Glomerular endothelial cell (primary cell): ENCODE data around the gene IGFLR1. TPM values are rescaled to one million over a fixed set of nuclear protein-coding genes. Genes with fewer than 3 reads are reported as not detected.
"Not testable (repeated sequence)": the region's sequence is repeated elsewhere in the genome, so short reads cannot be mapped to it uniquely, and the experiment has no call there.

ENCODE experiments used
- DNase-seq: peaks from one replicate; pipeline ENCODE4 v3.0.0-alpha.2; 2011; ENCODE audit warnings: low read depth, low spot score; ENCODE audit errors: extremely low read depth
- total RNA-seq: library from RNA; depleted of rRNA; stranded (reverse); fragments of >200 nt; gene quantifications from 2 replicates; pipeline ENCODE4 v1.2.3, GENCODE V29; 2015

The IGFLR1 gene
- total RNA-seq, 1 donor from 2014 or later = 3.2 TPM

DNA sequence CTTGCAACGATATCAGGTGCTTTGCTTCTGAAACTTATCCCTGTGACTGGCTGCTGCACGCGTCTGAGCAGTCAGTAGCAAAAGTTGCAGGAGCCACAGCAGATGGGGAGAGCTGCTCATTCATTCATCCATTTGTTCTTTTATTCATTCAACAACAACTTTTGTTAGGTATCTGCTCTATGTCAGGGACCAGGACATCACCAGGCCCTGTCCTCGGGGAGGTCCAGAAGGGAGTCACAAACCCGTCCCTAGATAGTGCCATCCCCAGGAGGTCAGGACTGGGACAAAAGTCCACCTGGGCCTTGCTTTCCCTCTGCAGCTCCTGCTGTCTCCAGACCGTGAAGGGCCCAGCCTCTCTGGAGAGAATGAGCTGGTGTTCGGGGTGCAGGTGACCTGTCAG, 35.7 kb upstream of the IGFLR1 start:
- DNase-seq = no peak

DNA sequence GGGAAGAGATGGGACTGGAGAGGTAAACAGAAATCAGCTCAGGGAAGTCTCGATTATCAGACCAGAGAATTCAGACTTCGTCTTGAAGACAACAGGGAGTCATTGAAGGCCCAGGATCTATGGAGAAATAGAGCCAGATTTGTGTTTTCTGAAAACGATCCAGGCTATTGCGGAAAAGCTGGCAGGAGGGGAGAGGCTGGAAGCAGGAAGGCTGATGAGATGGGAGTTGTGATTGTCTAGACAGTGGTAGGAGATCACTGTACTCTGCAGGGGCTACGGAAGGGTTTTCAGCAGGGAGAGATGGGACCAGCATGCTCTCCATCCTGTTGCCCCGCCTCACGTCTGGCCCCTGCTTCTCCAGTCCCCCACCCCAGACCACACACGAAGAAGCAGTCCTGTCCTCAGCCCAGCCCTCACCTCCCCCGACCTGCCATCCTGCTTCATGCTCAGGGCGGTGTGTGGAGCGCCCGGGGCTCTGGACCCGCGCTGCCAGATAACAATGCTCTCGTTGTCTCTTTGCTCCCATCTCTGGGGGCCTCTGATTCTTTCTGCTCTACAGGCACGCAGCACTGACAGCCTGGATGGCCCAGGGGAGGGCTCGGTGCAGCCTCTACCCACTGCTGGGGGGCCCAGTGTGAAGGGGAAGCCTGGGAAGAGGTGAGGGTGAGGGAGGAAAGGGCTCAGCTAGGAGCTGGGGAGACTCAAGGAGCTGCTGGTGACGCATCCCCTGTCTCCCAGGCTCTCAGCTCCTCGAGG, 35.0 kb upstream of the IGFLR1 start:
- no peak for DNase-seq

GRCh38 chr19:35776102-35776788, 34.0 kb upstream of the IGFLR1 start:
- DNase-seq = no peak

DNA sequence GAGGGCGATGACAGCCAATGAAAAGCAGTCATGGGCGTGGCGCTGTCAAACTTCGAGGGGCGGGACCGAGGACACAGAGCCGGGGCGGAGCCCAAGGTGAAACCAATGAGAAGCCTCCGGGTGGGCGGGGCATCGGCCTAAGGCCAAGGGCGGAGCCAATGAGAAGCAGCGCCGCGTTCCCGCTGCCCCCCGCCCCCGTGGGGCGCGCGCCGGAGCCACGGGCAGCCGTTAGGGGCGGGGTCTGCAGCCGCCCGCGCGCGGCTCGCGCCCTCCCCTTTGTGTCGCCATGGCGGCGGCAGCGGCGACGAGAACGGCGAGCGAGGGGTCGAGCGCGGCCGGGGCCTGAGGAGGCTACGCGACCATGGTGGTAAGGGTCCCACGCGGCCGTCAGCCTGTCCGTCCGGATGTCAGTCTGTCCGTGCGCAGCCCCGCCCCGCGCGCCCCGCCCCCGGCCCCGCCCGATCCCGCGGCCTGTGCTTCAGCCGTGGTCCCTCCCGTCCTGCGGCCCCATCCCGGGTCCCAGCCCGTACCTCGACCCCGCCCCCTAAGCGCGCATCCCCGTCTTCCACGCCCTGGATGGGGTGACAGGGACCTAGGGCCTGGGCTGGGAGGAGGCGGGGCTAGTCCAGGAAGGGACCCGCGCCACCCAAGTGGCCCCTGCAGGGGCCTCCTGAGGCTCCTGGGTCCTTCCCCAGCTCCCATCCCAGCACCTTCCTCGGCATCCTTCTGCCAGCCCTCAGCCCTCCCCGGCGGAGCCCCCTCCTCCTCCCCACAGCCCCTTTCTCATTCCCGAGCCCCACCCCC, 33.2 kb upstream of the IGFLR1 start, which contains the start of gene ARHGAP33:
Gene ARHGAP33 (plus strand): TSS at position 267 of the 804 bp plus-strand sequence. CDS start 95 bp downstream, at position 362.
- DNase-seq = peak; percentile 80

- no peak for DNase-seq
These were observed 32.7 kb upstream of the IGFLR1 start for GRCh38 chr19:35775046-35775297.

DNA sequence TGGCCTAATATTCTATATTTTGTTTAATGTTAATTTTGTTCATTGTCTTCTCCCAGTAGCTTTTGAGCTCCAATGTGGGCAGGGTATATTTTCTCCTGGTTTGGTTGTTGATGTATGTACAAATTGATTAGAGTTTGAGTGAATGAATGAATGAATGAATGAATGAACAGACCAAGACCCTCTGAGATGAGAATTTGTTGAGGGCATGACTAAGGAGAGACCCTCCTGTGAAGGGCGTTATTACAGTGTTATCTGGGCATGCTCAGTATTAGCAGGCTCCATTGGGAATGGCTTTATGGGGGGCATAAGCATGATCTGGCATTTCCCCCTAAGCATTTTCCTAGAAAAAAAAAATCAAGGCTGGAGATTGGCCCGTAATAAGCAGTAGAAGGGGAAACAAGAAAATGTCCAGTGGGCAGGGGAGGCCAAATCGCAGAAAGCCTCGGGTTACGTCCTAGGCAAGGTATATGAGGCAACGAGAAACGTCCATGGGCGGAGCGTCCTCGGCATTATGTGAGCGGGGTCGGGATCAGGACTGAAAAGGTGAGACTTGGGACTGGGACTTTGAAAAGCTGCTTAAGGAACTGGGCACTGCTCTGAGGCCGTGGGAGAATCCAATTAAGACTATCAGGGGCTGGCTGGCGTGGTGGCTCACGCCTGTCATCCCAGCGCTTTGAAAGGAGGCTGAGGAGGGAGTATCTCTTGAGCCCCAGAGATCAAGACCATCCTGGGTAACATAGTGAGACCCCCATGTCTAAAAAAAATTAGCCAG, 32.2 kb upstream of the IGFLR1 start:
- DNase-seq = no peak

DNA sequence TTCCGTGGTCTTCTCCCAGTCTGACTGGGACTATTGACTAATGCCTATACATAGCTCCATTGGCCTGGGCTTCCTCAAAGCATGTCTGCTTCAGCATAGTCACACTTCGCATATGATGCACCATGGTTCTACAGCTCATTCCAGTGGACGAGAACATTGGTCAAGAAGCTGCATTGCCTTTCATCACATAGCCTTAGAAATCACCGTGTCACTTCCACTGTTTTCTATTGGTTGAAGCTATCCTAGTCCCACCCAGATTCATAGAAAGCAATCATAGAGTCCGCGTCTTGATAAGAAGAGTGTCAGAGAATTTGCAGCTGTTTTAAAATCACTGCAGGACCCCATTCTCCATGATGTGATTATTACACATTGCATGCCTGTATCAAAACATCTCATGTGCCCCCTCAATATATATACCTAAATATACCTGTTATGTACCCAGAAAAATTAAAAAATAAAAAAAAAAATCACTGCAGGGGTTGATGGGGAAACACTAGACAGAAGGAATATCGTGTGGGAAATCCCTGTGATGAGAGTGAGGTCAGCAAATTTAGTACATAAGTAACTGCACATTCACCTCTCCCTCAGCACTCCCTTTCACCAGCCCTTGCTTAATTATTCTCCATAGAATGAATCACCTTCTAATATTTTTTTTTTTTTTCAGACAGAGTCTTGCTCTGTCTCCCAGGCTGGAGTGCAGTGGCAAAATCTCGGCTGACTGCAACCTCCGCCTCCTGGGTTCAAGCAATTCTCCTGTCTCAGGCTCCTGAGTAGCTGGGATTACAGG, 31.0 kb upstream of the IGFLR1 start:
- no peak for DNase-seq

DNA sequence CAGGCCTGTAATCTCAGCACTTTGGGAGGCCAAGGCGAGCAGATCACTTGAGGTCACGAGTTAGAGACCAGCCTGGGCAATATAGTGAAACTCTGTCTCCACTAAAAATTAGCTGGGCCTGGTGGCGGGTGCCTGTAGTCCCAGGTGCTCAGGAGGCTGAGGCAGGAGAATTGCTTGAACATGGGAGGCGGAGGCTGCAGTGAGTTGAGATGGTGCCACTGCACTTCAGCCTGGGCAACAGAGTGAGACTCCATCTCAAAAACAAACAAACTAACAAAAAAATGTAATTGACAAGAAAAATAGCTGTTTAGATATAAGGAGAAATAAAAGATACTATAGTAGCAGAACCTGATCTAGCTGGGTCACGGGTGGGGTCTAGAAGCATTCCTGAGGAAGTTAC, 30.1 kb upstream of the IGFLR1 start:
- not testable (repeated sequence) for DNase-seq

DNA sequence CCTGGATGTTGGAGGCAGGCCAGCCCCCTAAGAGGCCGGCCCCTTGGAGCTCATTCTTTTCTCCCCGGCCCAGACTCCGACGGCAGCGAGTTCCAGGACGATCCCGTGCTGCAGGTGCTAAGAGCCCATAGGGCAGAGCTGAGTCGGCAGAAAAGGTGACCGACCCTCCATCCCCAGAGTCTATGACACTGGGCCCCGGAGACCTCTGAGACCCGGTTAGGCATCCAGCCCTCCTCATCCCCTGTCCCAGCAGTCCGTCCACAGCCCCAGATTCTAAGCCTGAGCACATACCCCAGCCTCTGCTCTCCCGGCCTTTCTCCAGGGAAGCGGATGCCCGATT, 25.8 kb upstream of the IGFLR1 start:
- no peak for DNase-seq

- no peak for DNase-seq
These were observed 25.2 kb upstream of the IGFLR1 start for GRCh38 chr19:35767288-35768081.

DNA sequence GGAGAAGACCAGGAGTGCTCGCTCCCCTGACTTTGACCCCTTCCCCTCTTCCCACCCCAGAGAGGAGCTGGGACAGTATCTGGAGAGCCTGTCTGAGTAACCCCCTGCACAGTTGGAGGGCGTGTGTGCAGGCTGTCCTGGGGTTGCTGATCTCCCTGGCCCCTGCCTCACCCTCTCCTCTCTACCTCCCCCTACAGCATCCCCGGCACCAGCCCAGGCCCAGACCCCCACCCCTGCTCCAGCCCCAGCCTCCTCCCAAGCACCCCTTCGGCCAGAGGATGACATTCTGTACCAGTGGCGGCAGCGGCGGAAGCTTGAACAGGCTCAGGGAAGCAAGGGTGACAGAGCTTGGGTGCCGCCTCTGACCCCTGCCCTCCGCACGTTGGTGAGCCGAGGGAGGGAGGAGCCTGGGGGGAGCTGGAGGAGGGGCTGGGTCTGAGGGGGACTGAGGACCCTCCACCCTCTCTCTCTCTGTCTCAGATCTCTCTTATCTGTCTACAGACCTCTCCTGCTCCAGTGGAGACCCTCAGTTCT, 24.4 kb upstream of the IGFLR1 start:
- DNase-seq = no peak

- no peak for DNase-seq
These were observed 22.4 kb upstream of the IGFLR1 start for GRCh38 chr19:35764432-35765315.

- no peak for DNase-seq
These were observed 18.6 kb upstream of the IGFLR1 start for GRCh38 chr19:35760711-35761349.

DNA sequence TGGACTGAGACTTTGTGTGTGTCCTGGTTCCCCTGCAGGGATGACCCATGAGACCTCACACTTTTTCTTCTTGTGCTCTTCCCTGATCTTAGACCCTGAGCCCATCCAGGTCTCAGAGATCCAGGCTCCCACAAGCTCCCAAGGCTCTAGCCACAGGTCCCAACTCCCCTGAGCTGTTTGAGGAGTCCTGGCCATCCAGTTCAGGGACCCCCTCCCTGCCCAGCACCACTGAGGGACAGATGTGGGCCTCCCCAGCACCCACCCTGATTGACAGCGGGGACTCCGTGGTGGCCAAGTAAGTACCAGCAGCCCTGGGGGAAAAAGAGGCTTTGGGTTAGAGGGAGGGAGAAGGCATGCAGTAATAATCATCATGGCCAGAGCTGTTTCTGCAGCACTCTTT, 17.4 kb upstream of the IGFLR1 start:
- no peak for DNase-seq

DNA sequence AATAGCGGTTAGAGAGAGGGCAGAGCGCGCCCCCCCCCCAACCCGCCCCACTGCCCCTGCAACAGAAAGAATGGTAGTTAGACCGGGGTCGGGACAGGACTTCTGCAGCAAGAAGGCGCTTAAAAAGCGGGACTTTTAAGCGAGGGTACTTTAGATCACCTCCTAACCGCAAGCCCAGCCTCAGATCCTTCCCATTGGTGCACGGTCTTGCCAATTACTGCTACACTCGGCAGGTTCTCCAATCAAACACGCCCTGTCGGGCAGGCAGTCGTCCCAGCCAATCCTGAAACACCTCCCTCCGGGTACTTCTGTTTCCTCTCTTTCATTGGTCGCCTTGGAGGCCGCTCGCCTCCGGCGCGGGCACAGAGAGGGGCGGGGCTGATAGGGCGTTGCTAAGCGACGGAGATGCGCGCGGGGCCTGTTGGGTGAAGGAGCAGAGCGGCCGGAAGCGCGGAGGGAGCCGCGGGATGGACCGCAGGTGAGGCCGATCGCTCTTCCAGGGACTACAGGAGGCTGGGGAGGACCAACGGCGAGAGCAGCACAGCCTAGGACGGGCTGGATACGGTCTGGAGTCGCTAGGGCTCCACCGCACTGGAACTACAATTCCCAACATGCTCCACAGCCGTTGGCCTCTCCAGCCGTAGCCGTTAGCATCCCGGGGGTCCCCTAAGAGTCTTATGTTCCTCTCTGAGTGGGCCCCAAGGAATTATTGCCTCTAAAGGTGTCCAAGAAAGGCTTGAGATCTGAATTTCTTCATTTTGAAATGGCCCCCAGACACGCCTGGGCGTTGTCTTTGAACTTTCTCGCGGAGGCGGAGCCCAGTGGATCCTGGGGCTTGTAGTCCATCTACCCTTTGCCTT, 15.7 kb upstream of the IGFLR1 start, which contains the start of gene PROSER3:
Gene PROSER3 (plus strand): TSS at position 428 of the 860 bp plus-strand sequence. CDS start 40 bp downstream, at position 468.
- peak; percentile 97 for DNase-seq

DNA sequence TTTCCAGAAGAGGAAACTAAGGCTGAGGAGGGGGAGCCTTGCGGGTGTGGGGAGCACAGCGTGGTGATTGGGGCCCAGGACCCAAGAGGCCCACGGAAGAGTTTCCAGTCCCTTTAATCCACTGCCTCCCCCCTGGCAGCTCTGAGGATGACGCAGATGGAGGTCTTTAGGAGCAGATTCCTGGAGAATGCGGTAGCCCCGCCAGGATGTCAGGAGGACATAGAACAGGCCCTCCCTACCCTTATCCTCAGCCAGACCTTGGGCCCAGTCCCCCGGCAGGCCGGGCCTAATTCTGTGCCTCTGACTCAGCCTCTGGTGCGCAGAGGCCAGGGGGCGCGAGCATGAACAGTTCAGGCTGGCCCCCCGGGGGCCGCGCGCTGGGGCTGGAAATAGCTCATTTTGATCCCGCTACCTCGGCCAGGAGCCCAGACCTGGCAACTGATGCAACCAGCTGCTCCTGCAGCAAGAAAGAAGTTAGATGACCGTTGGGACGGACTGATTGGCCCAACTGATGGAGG, 15.0 kb upstream of the IGFLR1 start:
- DNase-seq = no peak
